Upper lobe of left lung (tissue), 6 donors: ENCODE measurements around the gene CA10. TPM values are rescaled to one million over a fixed set of nuclear protein-coding genes. Genes with fewer than 3 reads are reported as not detected.

Experiments used
- ATAC-seq, 2 donors: fragments of 200-7000 bp; cut with Tn5 transposase; one replicate each; pipeline ENCODE4 v1.9.1; 2022; ENCODE audit warnings: mild to moderate bottlenecking in 2 of 2, moderate library complexity in 2 of 2; ENCODE audit not compliant: low FRiP score in 2 of 2
- DNase-seq, 2 donors: peaks; one replicate each; pipeline ENCODE4 v3.0.0-alpha.2; 2019 to 2020
- H3K27ac ChIP-seq, 4 donors: fragments of 200-600 bp; sonication (generic); one replicate each; pipeline ENCODE4 v1.5.1; 2016 to 2019
- H3K27me3 ChIP-seq, 4 donors: fragments of 200-600 bp; sonication (generic); one replicate each; pipeline ENCODE4 v1.5.1; 2017 to 2019
- H3K36me3 ChIP-seq, 4 donors: fragments of 200-600 bp; sonication (generic); one replicate each; pipeline ENCODE4 v1.5.1; 2016 to 2019
- H3K4me1 ChIP-seq, 4 donors: fragments of 200-600 bp; sonication (generic); one replicate each; pipeline ENCODE4 v1.5.1; 2018 to 2019
- H3K4me3 ChIP-seq, 4 donors: fragments of 200-600 bp; sonication (generic); one replicate each; pipeline ENCODE4 v1.5.1; 2017 to 2019; ENCODE audit warnings: mild to moderate bottlenecking in 2 of 4, moderate library complexity in 1 of 4
- H3K9me3 ChIP-seq, 4 donors: fragments of 200-600 bp; sonication (generic); one replicate each; pipeline ENCODE4 v1.5.1; 2018 to 2019
- CTCF ChIP-seq, 6 experiments: fragments of 450-650 bp in 4 of 6; fragments of 200-600 bp in 2 of 6; sonication (generic) in 2 of 6; IDR thresholded peaks; one replicate each; pipeline ENCODE4 v1.5.1; 2016 to 2019; ENCODE audit warnings: antibody characterized with exemption in 6 of 6
- EP300 ChIP-seq, 4 donors: sonication (generic); formaldehyde crosslinking; IDR thresholded peaks; one replicate each; pipeline ENCODE4 v1.5.1; 2017; ENCODE audit warnings: antibody characterized with exemption in 4 of 4, control low read depth in 2 of 4
- POLR2A ChIP-seq, 4 donors: fragments of 450-650 bp; IDR thresholded peaks; one replicate each; pipeline ENCODE4 v1.5.1; 2016 to 2017; ENCODE audit warnings: antibody characterized with exemption in 4 of 4, mild to moderate bottlenecking in 2 of 4
- POLR2AphosphoS5 ChIP-seq, 2 donors: sonication (generic); formaldehyde crosslinking; IDR thresholded peaks; one replicate each; pipeline ENCODE4 v1.5.1; 2017; ENCODE audit warnings: antibody characterized with exemption in 2 of 2
- WGBS, 2 donors: methylation state at CpG; one replicate each; pipeline ENCODE4 v1.1.5; 2017 to 2018; 5-methylcytosine and 5-hydroxymethylcytosine counted together
- total RNA-seq, 6 donors: library from RNA; depleted of rRNA in 4 of 6; stranded (reverse); fragments of >200 nt in 4 of 6; gene quantifications; one replicate each; pipeline versions ENCODE4 v1.1.0 to v1.2.1, GENCODE V29; 2016 to 2021
- donor health status: DM: no; HTN: no; CAD: no; lungs with moderate emphysema.
- donor health status: DM: no; HTN: yes; CAD: no; lungs with severe emphysema.

CA10 gene
- total RNA-seq, 6 donors from 2014 or later = 0.10 TPM; not detected in 5

GRCh38 chr17:52024300-52024870 lies 134.1 kb downstream of the CA10 start:
- no peak for ATAC-seq
- Histone ChIP-seq H3K9me3 (no peaks in the 10 kb centered on the region), H3K27me3 (no peaks in the 10 kb centered on the region), H3K4me1 (no peaks in the 10 kb centered on the region), H3K27ac (no peak overlapping the region), H3K4me3 (no peak overlapping the region), H3K36me3 (no peaks in the 10 kb centered on the region)
- WGBS, 2 donors = 23 to 28% methylated on average over 2 of the region's 2 CpGs
- TF ChIP-seq POLR2A (IDR thresholded peaks at IDR 0.05) = no peak
- no peak for TF ChIP-seq POLR2AphosphoS5 (IDR thresholded peaks at IDR 0.05)
- TF ChIP-seq EP300 (IDR thresholded peaks at IDR 0.05) = no peak
- no peak for TF ChIP-seq CTCF (IDR thresholded peaks at IDR 0.05)
- no peak for DNase-seq

- no peaks in the 10 kb centered on the region for H3K9me3 ChIP-seq
- no peaks in the 10 kb centered on the region for H3K27me3 ChIP-seq
- ATAC-seq (no peak), DNase-seq (no peak)
- no peak overlapping the region for H3K4me3 ChIP-seq
- no peak overlapping the region for H3K27ac ChIP-seq
- 94 to 97% methylated on average over 1 of the region's 1 CpG for WGBS, 2 donors
- H3K36me3 ChIP-seq = no peaks in the 10 kb centered on the region
- TF ChIP-seq CTCF (IDR thresholded peaks at IDR 0.05) = no peak
- TF ChIP-seq POLR2AphosphoS5 (IDR thresholded peaks at IDR 0.05) = no peak
- no peak for TF ChIP-seq EP300 (IDR thresholded peaks at IDR 0.05)
- TF ChIP-seq POLR2A (IDR thresholded peaks at IDR 0.05) = no peak
- H3K4me1 ChIP-seq = no peaks in the 10 kb centered on the region
Observed at GRCh38 chr17:52011064-52011463, 147.4 kb downstream of the CA10 start.

- no peaks in the 10 kb centered on the region for H3K9me3 ChIP-seq
- H3K4me3 ChIP-seq = no peak overlapping the region
- H3K36me3 ChIP-seq = no peaks in the 10 kb centered on the region
- no peaks in the 10 kb centered on the region for H3K27me3 ChIP-seq
- H3K4me1 ChIP-seq = no peaks in the 10 kb centered on the region
- TF ChIP-seq POLR2A (IDR thresholded peaks at IDR 0.05) (no peak), EP300 (IDR thresholded peaks at IDR 0.05) (no peak), POLR2AphosphoS5 (IDR thresholded peaks at IDR 0.05) (no peak), CTCF (IDR thresholded peaks at IDR 0.05) (no peak)
- H3K27ac ChIP-seq = no peak overlapping the region
- WGBS, 2 donors = 79 to 91% methylated on average over 3 of the region's 3 CpGs
- ATAC-seq (no peak), DNase-seq (no peak)
Observed at GRCh38 chr17:51999654-52000053, 158.9 kb downstream of the CA10 start.

- Histone ChIP-seq H3K9me3 (no peaks in the 10 kb centered on the region), H3K27ac (no peak overlapping the region), H3K27me3 (no peaks in the 10 kb centered on the region), H3K36me3 (no peaks in the 10 kb centered on the region), H3K4me3 (no peak overlapping the region), H3K4me1 (no peaks in the 10 kb centered on the region)
- WGBS, 2 donors = 46 to 69% methylated on average over 2 of the region's 2 CpGs
- TF ChIP-seq CTCF (IDR thresholded peaks at IDR 0.05) = no peak
- TF ChIP-seq POLR2A (IDR thresholded peaks at IDR 0.05) = no peak
- no peak for TF ChIP-seq POLR2AphosphoS5 (IDR thresholded peaks at IDR 0.05)
- TF ChIP-seq EP300 (IDR thresholded peaks at IDR 0.05) = no peak
- no peak for ATAC-seq
- DNase-seq = no peak
Observed at GRCh38 chr17:51997723-51998122, 160.8 kb downstream of the CA10 start.

GRCh38 chr17:51995797-51996403 lies 162.6 kb downstream of the CA10 start:
- Histone ChIP-seq H3K9me3 (no peaks in the 10 kb centered on the region), H3K4me1 (no peaks in the 10 kb centered on the region), H3K27me3 (no peaks in the 10 kb centered on the region), H3K36me3 (no peaks in the 10 kb centered on the region), H3K27ac (no peak overlapping the region), H3K4me3 (no peak overlapping the region)
- ATAC-seq = no peak
- DNase-seq = no peak
- TF ChIP-seq CTCF (IDR thresholded peaks at IDR 0.05) (no peak), POLR2AphosphoS5 (IDR thresholded peaks at IDR 0.05) (no peak), POLR2A (IDR thresholded peaks at IDR 0.05) (no peak), EP300 (IDR thresholded peaks at IDR 0.05) (no peak)
